GM18951 (cell line): ENCODE data around the gene PHF19.

Experiments used
- POLR2A ChIP-seq: IDR thresholded peaks from 4 replicates; pipeline ENCODE4 v1.6.1; 2011; ENCODE audit warnings: mild to moderate bottlenecking; ENCODE audit not compliant: insufficient read length, insufficient read depth; ENCODE audit errors: extremely low read depth
- in situ Hi-C: fragments of 300-500 bp; cut with MboI; formaldehyde crosslinking; loops from one replicate; pipeline ENCODE4 v1.12.0; 2022; ENCODE audit warnings: low sequenced_read_pairs, mixed read lengths, inconsistent platforms; ENCODE audit not compliant: unreplicated experiment

PHF19 gene

GRCh38 chr9:120876842-120877240 is at the start of gene PHF19:
TSS of gene PHF19 (minus strand) at chr9:120877188. CDS start at chr9:120874741, 2,447 bp downstream.
- in situ Hi-C loops = no loop called here
- no peak for TF ChIP-seq POLR2A

GRCh38 chr9:120926397-120926928 is 49.5 kb upstream of the PHF19 start, which contains the start of gene TRAF1:
TSS of gene TRAF1 (minus strand) at chr9:120926796. CDS start at chr9:120926075, 721 bp downstream.
- in situ Hi-C loops = no loop called here
- no peak for TF ChIP-seq POLR2A

DNA sequence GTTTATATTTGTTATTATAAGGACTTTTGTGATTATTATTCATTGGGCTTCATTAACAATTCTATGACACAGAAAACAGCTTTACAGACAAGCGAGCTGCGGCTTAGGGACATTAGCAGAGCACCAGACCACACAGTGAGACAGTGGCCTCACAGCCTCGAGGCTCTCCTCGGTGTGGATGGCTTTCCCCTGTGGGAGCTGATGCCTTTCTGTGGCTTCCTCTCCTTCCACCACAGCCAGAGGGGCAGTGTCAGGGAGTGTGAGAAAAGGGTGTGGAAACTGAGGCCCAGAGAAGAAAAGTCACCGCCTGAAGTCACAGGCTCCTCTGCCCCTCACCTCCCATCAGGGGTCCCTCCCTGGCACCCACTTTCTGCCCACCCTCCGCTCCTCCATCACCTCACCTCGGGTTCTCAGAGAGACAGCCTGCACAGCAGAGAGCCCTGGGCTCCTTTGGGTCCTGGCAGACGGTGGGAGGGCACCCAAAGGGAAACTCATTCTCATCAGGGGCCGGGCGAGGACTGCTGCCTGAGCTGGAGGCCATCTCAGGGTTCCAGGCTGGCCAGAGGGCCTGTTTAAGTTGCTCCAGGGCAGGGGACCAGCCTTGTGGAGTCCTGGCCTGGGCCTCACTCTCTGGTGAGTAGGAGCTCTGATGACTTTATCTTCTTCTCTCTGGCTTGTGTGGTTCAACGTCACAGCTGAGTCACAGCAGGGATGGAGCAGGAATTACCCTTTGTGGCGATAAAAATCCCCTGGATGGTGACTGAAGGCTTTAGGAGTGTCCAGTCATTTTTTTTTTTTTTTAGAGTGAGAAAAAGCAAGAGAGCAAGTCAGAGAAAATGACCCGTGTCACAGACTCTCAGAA is 48.8 kb upstream of the PHF19 start:
- in situ Hi-C loops = no loop called here

GRCh38 chr9:120924698-120925534 is 47.9 kb upstream of the PHF19 start:
- in situ Hi-C loops = no loop called here

More for the DNA sequence above, 48.8 kb upstream of the PHF19 start:
- TF ChIP-seq POLR2A = peak; percentile 97

GRCh38 chr9:120923620-120924328 is 46.8 kb upstream of the PHF19 start:
- TF ChIP-seq POLR2A = peak; percentile 51
- in situ Hi-C loops = no loop called here

More at GRCh38 chr9:120924698-120925534, 47.9 kb upstream of the PHF19 start:
- TF ChIP-seq POLR2A = peak; percentile 41

- peak; percentile 3 for TF ChIP-seq POLR2A
- in situ Hi-C loops = no loop called here
These were observed 45.6 kb upstream of the PHF19 start for GRCh38 chr9:120922404-120923195.

- in situ Hi-C loops = no loop called here
- peak; percentile 46 for TF ChIP-seq POLR2A
These were observed 44.7 kb upstream of the PHF19 start for GRCh38 chr9:120921661-120922181.

DNA sequence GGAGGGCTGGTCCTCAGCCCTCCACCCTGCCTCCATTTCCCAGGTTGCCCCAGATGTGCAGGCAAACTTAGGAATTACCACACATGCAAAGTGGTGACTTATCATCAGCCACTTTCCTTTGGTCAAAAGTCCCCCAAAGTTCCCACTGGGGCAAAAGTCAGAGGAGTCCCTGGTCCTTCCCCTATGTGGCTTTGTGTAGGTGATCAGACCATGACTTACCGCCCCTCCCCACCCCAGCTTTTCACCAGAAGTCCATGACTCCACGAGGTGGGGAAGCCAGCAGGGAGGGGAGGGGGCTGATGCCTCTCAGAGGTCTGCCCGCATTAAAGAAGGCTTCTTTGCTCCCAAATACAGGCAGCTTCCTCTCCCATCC is 43.8 kb upstream of the PHF19 start:
- in situ Hi-C loops = no loop called here

GRCh38 chr9:120919843-120920805 is 43.1 kb upstream of the PHF19 start:
- TF ChIP-seq POLR2A = no peak
- in situ Hi-C loops = no loop called here

More for the DNA sequence above, 43.8 kb upstream of the PHF19 start:
- no peak for TF ChIP-seq POLR2A

- TF ChIP-seq POLR2A = peak; percentile 7
- in situ Hi-C loops = no loop called here
These were observed 42.2 kb upstream of the PHF19 start for GRCh38 chr9:120918931-120919842.
